GM23248 (cell line): ENCODE measurements around the gene SLC8B1. TPM values are rescaled to one million over a fixed set of nuclear protein-coding genes. Genes with fewer than 3 reads are reported as not detected.

ENCODE experiments used
- DNase-seq: peaks from one replicate; pipeline ENCODE4 v3.0.0-alpha.2; 2015
- H2AFZ ChIP-seq: fragments of 200-600 bp; sonication (generic); 2 replicates; pipeline ENCODE4 v1.6.1; 2016; ENCODE audit warnings: antibody characterized with exemption
- H3F3A ChIP-seq: fragments of 200-600 bp; sonication (generic); 2 replicates; pipeline ENCODE4 v1.6.1; 2016; ENCODE audit warnings: mild to moderate bottlenecking, antibody characterized with exemption, mixed run types; ENCODE audit not compliant: insufficient read depth
- H3K27ac ChIP-seq: fragments of 200-600 bp; sonication (generic); 2 replicates; pipeline ENCODE4 v1.5.1; 2016; ENCODE audit warnings: mild to moderate bottlenecking
- H3K27me3 ChIP-seq: fragments of 200-600 bp; sonication (generic); replicated peaks from 2 replicates; pipeline ENCODE4 v1.6.1; 2016; ENCODE audit warnings: mild to moderate bottlenecking; ENCODE audit not compliant: insufficient read depth
- H3K36me3 ChIP-seq: fragments of 200-600 bp; sonication (generic); 2 replicates; pipeline ENCODE4 v1.6.1; 2016; ENCODE audit warnings: low read depth, mild to moderate bottlenecking
- H3K4me1 ChIP-seq: fragments of 200-600 bp; sonication (generic); 2 replicates; pipeline ENCODE4 v1.6.1; 2016; ENCODE audit warnings: mild to moderate bottlenecking; ENCODE audit not compliant: insufficient read depth
- H3K4me2 ChIP-seq: fragments of 200-600 bp; sonication (generic); one replicate; pipeline ENCODE4 v1.6.1; 2016; ENCODE audit warnings: mild to moderate bottlenecking; ENCODE audit not compliant: unreplicated experiment
- H3K4me3 ChIP-seq: fragments of 200-600 bp; sonication (generic); 2 replicates; pipeline ENCODE4 v1.5.1; 2016; ENCODE audit warnings: mild to moderate bottlenecking
- H3K79me2 ChIP-seq: fragments of 200-600 bp; sonication (generic); 2 replicates; pipeline ENCODE4 v1.6.1; 2016; ENCODE audit warnings: mild to moderate bottlenecking; ENCODE audit not compliant: insufficient read depth
- H3K9ac ChIP-seq: fragments of 200-600 bp; sonication (generic); 2 replicates; pipeline ENCODE4 v1.6.1; 2016; ENCODE audit warnings: mild to moderate bottlenecking
- H3K9me2 ChIP-seq: fragments of 200-600 bp; sonication (generic); 2 replicates; pipeline ENCODE4 v1.6.1; 2016; ENCODE audit warnings: mixed run types, mild to moderate bottlenecking, moderate library complexity; ENCODE audit not compliant: insufficient read depth
- H3K9me3 ChIP-seq: fragments of 200-600 bp; sonication (generic); one replicate; pipeline ENCODE4 v1.6.1; 2017; ENCODE audit warnings: low read depth
- H4K20me1 ChIP-seq: fragments of 200-600 bp; sonication (generic); 2 replicates; pipeline ENCODE4 v1.6.0; 2016; ENCODE audit not compliant: insufficient read depth
- EZH2 ChIP-seq: fragments of 200-600 bp; sonication (generic); IDR thresholded peaks from 2 replicates; pipeline ENCODE4 v1.6.1; 2018; ENCODE audit warnings: antibody characterized with exemption, mild to moderate bottlenecking; ENCODE audit not compliant: insufficient read depth, poor library complexity, severe bottlenecking
- EZH2phosphoT487 ChIP-seq: fragments of 200-600 bp; sonication (generic); IDR thresholded peaks from 2 replicates; pipeline ENCODE4 v1.6.1; 2018; ENCODE audit warnings: antibody characterized with exemption, moderate library complexity, mild to moderate bottlenecking, low read depth; ENCODE audit not compliant: insufficient read depth
- WGBS, 2 experiments: methylation state at CpG; one replicate each; pipeline ENCODE4 v1.1.6; 2015 to 2017; ENCODE audit warnings: low lambda C conversion rate in 2 of 2, low coverage in 1 of 2; ENCODE audit errors: missing lambda C conversion rate in 2 of 2; 5-methylcytosine and 5-hydroxymethylcytosine counted together
- in situ Hi-C: fragments of 300-500 bp; cut with MboI; formaldehyde crosslinking; loops from 2 replicates; pipeline ENCODE4 v1.15.0; 2020
- polyA plus RNA-seq: library from polyadenylated mRNA; unstranded; fragments of >200 nt; fragmentation: Nextera tagmentation; extraction: Ambion mirVana; gene quantifications from 2 replicates; pipeline ENCODE4 v1.2.1, GENCODE V29; 2016
- total RNA-seq: library from RNA; depleted of rRNA; stranded (reverse); fragments of >200 nt; shearing (Covaris generic); gene quantifications from 2 replicates; pipeline ENCODE4 v1.2.3, GENCODE V29; 2014

Gene SLC8B1
- total and polyA plus RNA-seq, 2 experiments from 2014 or later = 6.6 to 9.0 TPM

GRCh38 chr12:113296557-113297213, 38.2 kb downstream of the SLC8B1 start:
- no peaks in the 10 kb centered on the region for H3K9me3 ChIP-seq
- DNase-seq = no peak
- no peak overlapping the region for H3K27ac ChIP-seq
- WGBS, 2 experiments = 84 to 87% methylated on average over 23 of the region's 23 CpGs
- H3K9ac ChIP-seq = no peak overlapping the region
- H3K79me2 ChIP-seq = no peaks in the 10 kb centered on the region
- TF ChIP-seq EZH2phosphoT487 = no peak
- TF ChIP-seq EZH2 = no peak
- H3K27me3 ChIP-seq = no peaks in the 10 kb centered on the region
- peaks cover 27% of the 10 kb centered on the region for H3K4me1 ChIP-seq
- H3K9me2 ChIP-seq = no peaks in the 10 kb centered on the region
- no peaks in the 10 kb centered on the region for H3K36me3 ChIP-seq
- no peaks in the 10 kb centered on the region; the same call in 1 of the 2 replicates for H3F3A ChIP-seq
- H2AFZ ChIP-seq = no peak overlapping the region
- H3K4me3 ChIP-seq = no peak overlapping the region
- in situ Hi-C loops = no loop called here
- no peak overlapping the region for H3K4me2 ChIP-seq
- H4K20me1 ChIP-seq = no peaks in the 10 kb centered on the region

GRCh38 chr12:113295886-113296556, 38.9 kb downstream of the SLC8B1 start:
- H3K9ac ChIP-seq = no peak overlapping the region
- TF ChIP-seq EZH2 (no peak), EZH2phosphoT487 (no peak)
- H3K27me3 ChIP-seq = no peaks in the 10 kb centered on the region
- no peaks in the 10 kb centered on the region for H3K79me2 ChIP-seq
- no peak overlapping the region for H3K4me2 ChIP-seq
- in situ Hi-C loops = no loop called here
- no peaks in the 10 kb centered on the region for H3K9me3 ChIP-seq
- no peaks in the 10 kb centered on the region; the same call in 1 of the 2 replicates for H3F3A ChIP-seq
- peaks cover 28% of the 10 kb centered on the region for H3K4me1 ChIP-seq
- WGBS, 2 experiments = 93 to 94% methylated on average over 22 to 24 of the region's 24 CpGs
- no peaks in the 10 kb centered on the region for H3K9me2 ChIP-seq
- DNase-seq = no peak
- H3K36me3 ChIP-seq = no peaks in the 10 kb centered on the region
- no peaks in the 10 kb centered on the region for H4K20me1 ChIP-seq
- no peak overlapping the region for H3K4me3 ChIP-seq
- no peak overlapping the region for H3K27ac ChIP-seq
- no peak overlapping the region for H2AFZ ChIP-seq

- peaks cover 11% of the 10 kb centered on the region for H3K4me1 ChIP-seq
- WGBS, 2 experiments = 91 to 92% methylated on average over 10 of the region's 10 CpGs
- H4K20me1 ChIP-seq = no peaks in the 10 kb centered on the region
- H3K27me3 ChIP-seq = no peaks in the 10 kb centered on the region
- no peak overlapping the region for H3K9ac ChIP-seq
- H3K79me2 ChIP-seq = no peaks in the 10 kb centered on the region
- TF ChIP-seq EZH2 (no peak), EZH2phosphoT487 (no peak)
- in situ Hi-C loops = no loop called here
- no peak overlapping the region for H3K4me2 ChIP-seq
- no peak overlapping the region for H3K27ac ChIP-seq
- H2AFZ ChIP-seq = no peak overlapping the region
- no peaks in the 10 kb centered on the region for H3K36me3 ChIP-seq
- DNase-seq = no peak
- no peaks in the 10 kb centered on the region for H3K9me3 ChIP-seq
- H3K4me3 ChIP-seq = no peak overlapping the region
- no peaks in the 10 kb centered on the region; the same call in 1 of the 2 replicates for H3F3A ChIP-seq
- no peaks in the 10 kb centered on the region for H3K9me2 ChIP-seq
Observed at GRCh38 chr12:113293100-113293499, 41.8 kb downstream of the SLC8B1 start.

- H3K9me2 ChIP-seq = no peaks in the 10 kb centered on the region
- H3K9ac ChIP-seq = peak overlapping the region; percentile 48; the same call in 1 of the 2 replicates
- H3K79me2 ChIP-seq = no peaks in the 10 kb centered on the region
- H3K9me3 ChIP-seq = no peaks in the 10 kb centered on the region
- no peaks in the 10 kb centered on the region; the same call in 1 of the 2 replicates for H3F3A ChIP-seq
- H3K36me3 ChIP-seq = no peaks in the 10 kb centered on the region
- DNase-seq = no peak
- H3K27me3 ChIP-seq = no peaks in the 10 kb centered on the region
- in situ Hi-C loops = no loop called here
- TF ChIP-seq EZH2phosphoT487 = no peak
- TF ChIP-seq EZH2 = no peak
- H3K27ac ChIP-seq = peak overlapping the region; percentile 56
- WGBS, 2 experiments = 69 to 73% methylated on average over 7 of the region's 7 CpGs
- H4K20me1 ChIP-seq = no peaks in the 10 kb centered on the region
- H3K4me3 ChIP-seq = no peak overlapping the region
- H2AFZ ChIP-seq = no peak overlapping the region
- H3K4me1 ChIP-seq = peaks cover 11% of the 10 kb centered on the region
- no peak overlapping the region for H3K4me2 ChIP-seq
Observed at GRCh38 chr12:113292547-113292946, 42.4 kb downstream of the SLC8B1 start.
